ENCODE measurements around the gene GGA2.
A peak's percentile ranks its signal among the peaks of the same experiment; 100 is the strongest.
"Not testable (repeated sequence)": the region's sequence is repeated elsewhere in the genome, so short reads cannot be mapped to it uniquely, and the experiment has no call there.

The GGA2 gene

DNA sequence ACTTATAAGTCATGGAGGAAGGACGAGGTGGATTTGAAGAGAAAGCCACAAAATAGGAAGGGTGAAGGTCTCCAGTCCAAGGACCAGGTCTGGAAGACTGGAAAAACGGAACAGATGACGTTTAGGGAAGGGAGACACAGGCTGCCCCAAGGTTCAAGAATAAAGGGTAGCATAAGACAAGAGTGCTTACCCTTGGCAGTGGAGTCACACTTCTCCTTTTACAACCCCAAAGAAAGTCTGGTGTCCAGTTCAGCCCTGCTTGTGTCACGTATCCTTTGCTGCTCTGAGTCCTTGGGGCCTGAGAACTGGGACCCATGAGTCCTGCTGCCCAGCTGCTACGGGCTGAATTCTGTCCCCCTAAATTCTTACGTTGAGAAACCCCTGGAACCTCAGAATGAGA lies 13.0 kb upstream of the GGA2 start:
- DNase-seq = no peak

DNA sequence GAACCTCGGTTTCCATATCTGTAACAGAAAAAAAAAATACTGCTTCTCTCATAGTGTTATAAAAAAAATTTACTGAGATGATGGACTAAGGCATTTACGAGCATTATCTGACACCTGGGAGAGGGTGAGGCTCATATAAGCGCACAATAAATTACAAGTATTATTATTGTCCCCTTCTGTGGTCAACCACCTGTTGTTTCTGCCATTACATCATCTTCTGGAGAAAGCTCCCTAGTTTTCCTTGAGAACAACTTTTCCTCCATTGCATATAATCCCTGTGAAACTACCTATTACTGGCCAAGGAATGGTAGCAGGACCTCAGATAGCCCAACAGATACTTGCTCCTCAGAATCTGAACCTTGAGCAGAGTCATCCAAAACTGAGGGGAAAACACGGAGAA lies 11.7 kb upstream of the GGA2 start:
- no peak for DNase-seq

- no peak for DNase-seq
Observed at GRCh38 chr16:23521037-23521743, 10.9 kb upstream of the GGA2 start.

- no peak for DNase-seq
Observed at GRCh38 chr16:23520500-23520899, 10.2 kb upstream of the GGA2 start.

DNA sequence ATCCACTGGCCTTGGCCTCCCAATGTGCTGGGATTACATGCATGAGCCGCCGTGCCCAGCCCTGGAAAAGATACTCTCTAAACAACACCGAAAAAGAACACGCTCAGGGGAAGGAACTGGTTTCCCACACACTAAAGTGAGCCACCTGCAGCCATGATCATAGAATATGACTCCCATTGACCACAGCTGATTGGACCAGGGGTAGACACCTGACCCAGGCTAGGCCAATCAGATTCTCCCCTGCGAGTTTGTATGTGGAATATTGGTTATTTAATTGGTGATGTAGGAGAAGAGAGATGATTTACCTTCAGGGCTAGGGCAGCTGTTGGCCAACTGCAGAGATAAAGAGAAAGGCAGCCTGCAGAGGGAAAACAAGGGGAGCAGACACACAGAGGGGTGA lies 9.0 kb upstream of the GGA2 start:
- no peak for DNase-seq

- no peak for DNase-seq
Observed at GRCh38 chr16:23518435-23518891, 8.2 kb upstream of the GGA2 start.

- DNase-seq = no peak
Observed at GRCh38 chr16:23516366-23517137, 6.3 kb upstream of the GGA2 start.

GRCh38 chr16:23515881-23516280 lies 5.6 kb upstream of the GGA2 start:
- DNase-seq = no peak

DNA sequence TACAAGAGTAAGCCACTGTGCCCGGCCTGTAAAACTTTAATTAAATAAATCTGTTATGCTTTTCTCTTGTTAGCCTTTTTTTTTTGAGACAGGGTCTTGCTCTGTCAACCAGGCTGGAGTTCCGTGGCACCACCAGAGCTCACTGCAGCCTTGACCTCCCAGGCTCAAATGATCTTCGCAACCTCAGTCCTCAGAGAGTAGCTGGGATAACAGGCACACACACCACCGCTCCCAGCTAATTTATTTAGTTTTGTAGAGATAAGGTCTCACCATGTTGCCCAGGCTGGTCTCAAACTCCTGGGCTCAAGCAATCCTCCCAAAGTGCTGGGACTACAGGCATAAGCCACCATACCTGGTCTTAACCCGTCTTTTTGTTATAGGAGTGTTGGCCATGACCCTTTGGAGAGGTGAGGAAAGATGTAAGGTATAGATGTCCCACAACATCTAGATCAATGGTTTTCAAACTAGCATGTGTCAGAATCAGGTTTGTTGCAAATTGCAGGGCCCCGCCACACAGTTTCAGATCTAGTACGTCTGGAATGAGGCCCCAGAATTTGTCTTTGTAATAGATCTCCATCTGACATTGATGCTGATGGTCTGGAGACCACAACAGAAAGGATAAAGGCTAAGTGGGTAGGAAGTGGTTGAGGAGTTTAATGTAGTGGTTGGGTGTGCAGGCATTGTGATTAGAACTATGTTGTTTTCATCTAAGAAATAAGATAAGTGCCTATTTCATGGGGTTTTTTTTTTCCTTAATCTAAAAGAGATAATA lies 4.3 kb upstream of the GGA2 start:
- peak; percentile 58 for DNase-seq

DNA sequence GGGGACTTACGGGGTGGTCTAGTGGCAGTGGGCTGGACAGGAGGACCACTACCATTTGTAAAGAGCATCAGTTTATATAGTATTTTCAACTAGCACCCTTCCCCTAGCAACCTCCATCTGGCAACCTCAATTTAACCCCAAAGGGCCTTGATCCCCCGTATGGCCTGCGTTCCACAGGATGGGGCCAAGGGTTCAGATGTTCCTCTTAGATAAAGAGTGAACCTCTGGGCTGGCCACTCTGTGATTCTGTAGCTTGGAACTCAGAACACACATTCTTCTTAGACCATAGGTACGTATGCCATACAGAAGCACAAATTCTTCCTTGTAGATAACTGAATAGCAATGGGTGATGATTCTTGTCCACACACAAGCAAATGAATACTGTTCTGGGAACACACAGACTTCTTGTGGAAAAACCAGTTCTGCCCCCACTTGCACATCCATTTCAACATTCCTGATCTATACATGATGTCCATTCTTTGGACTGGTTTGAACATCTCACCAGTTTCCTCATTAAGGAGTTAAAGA lies 1.9 kb upstream of the GGA2 start:
- no peak for DNase-seq

GRCh38 chr16:23511731-23512130 lies 1.4 kb upstream of the GGA2 start:
- DNase-seq = no peak

- not testable (repeated sequence) for DNase-seq
Observed at GRCh38 chr16:23510915-23511270, 599 bp upstream of the GGA2 start.

- DNase-seq = peak; percentile 48
Observed at GRCh38 chr16:23509782-23510163, 521 bp downstream of the GGA2 start.

DNA sequence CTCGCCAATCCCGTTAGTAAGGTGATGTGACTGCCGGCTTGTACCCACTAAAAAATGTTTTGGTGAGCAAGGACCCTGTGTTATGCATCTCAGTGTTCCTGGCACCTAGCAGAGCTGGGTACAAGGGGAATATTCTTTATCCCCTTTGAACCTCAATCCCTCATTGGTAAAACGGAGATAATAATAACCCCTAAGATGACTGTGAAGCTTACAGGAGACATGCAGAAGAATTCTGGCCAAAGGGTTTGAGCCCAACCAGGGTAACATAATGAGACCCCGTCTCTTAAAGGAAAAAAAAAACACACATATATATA lies 896 bp downstream of the GGA2 start:
- DNase-seq = no peak

GRCh38 chr16:23508589-23509440 lies 1.5 kb downstream of the GGA2 start:
- no peak for DNase-seq

DNA sequence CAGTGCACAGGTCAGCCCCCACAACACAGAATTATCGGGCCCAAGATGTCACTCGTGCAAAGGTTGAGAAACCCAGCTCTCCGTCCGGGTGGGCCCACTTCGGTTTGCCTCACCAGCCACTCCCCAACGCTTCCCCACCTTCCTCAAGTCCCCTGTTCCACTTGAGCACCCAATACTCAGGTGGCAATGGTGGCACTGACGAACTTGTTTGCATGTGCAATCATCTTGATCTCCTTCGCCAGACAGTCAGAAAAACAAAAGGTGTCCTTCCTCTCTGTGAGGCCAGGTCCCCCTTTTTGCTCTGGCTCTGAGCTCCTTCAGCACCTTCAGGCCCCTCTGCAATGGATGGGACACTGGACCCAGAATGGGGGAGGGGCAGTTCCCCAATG lies 3.7 kb downstream of the GGA2 start:
- DNase-seq = no peak

DNA sequence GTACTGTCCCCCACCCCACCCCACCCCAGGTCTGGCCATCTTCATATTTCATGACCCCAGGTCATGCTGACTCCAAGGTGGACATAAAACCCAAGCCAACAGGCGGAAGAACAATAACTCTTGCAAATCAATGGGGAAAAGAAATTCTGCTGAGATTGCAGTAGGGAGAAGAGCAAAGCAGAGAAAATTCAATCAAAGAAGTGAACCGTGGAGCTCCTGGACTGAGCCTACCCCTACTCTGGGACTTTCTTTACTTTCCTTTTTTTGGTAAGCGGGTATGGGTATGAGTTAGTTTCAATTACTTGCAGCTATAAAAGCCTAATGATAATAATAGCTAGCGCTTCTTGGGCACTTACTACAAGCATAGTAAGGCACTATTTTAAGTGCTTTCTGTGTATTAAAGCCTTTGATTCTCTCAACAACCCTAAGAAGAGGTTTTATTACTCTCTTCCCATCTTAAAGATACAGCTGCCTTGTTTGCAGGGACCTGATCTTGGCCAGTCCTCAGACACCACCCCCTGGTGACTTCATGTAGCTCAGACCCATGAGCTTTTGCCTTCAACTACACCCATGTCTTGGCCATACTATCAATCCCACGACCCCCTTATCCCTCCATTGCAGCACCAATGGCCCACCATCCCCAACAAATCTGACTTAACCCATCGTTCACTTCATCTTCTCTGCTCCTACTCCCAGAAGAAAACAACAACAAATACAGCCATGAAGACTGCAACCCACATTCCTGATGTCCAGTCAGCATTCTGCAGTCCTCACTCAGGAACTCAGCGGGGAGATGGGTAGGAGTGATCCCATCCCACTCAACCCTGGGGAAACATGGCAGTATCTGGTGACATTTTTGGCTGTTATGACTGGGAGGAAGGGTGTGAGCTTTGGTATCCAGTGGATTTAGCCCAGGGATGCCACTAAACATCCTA lies 4.4 kb downstream of the GGA2 start:
- DNase-seq = peak; percentile 20

DNA sequence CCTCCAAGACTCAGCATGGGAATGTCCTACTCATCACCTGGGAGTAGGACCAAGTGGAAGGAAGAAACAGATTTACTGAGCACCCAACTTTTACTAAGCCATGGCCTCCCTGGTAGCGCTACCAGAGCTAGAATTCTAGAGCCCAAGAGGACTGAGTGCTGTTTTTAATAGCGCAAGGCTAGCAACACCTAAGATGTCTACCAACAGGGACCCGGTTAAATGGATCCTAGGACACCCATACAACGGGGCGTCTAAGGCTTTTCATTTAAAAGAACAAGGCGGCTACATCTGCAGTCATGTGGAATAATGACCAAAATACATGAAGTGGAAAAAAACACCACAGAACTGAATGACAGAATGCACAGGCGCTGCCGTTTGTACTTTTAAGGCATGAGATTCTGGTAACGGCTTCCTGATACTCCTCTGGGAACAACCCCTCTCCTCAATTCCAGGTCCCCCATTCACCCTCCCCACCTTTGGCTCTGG lies 5.1 kb downstream of the GGA2 start:
- no peak for DNase-seq

DNA sequence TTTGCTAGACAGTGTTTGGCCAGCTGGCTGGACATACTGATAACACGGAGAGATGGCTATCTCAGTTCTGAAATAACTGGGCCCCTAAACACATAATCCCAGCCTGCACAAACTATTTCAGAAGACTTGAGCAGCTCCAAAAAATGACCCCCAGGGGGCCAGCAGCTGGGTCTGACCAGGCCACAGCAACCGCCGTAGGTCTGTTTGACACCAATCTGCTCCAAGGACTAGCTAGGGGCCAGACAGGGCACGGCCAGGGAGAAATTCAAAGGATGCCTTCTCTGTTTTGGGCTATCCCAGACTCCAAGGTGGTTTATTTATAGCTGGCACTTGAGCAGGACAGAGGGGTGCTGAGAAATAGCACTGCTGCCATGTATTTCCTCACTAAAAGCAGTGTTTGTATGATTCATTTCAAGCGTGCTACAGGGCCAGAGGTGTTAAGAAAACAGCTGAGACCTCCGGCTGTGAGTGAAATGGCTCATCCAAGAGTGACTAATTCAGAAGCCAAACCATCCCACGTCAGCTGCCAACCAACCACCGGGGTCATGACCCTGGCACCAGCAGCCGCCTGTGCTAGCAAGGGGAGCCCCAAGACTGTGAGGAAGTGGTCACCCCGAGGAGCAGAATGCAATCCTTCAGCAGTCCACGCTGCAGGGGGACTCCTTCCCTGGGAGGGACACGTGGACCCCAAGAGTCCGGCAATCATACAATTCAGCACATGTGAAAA lies 5.7 kb downstream of the GGA2 start:
- peak; percentile 71 for DNase-seq

DNA sequence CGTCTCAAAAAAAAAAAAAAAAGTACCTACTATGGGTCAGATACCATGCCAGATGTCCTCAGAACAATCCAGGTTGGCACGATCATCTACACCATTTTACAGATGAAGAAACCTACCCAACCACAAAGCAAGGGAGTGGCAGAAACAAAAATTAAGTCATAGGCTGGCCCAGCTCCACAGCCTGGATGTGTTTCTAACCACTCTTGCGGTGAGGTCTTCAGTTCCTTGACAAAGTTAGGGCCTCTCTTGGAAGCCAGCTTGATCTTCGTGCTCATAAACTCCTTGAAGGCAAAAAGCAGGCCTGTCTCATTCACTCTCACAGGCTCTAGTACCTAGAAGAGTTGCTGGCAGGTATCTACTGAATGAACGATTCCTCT lies 6.2 kb downstream of the GGA2 start:
- peak; percentile 30 for DNase-seq

GRCh38 chr16:23502466-23502865 lies 7.8 kb downstream of the GGA2 start:
- no peak for DNase-seq

Measured in CD4-positive, alpha-beta T cell treated with Interleukin-17A for 1 hour (primary cell).